K562 (cell line): ENCODE data around the gene ZNF585A. TPM values are rescaled to one million over a fixed set of nuclear protein-coding genes. Genes with fewer than 3 reads are reported as not detected.

Experiments used
- CREBBP ChIP-seq: IDR thresholded peaks from one replicate; pipeline ENCODE4 v1.6.1; 2012; ENCODE audit warnings: low read depth, mild to moderate bottlenecking, control low read depth, inconsistent platforms, low read length
- ILK ChIP-seq: fragments of 450-650 bp; IDR thresholded peaks from 2 replicates; pipeline ENCODE4 v1.6.1; 2016; ENCODE audit warnings: missing genetic modification characterization, low read depth, mild to moderate bottlenecking, missing compliant biosample characterization, moderate library complexity, borderline replicate concordance
- PCBP1 ChIP-seq: fragments of 200-400 bp; formaldehyde crosslinking; IDR thresholded peaks from 2 replicates; pipeline ENCODE4 v1.6.1; 2018; ENCODE audit warnings: mild to moderate bottlenecking, low read depth, low read length; ENCODE audit not compliant: poor library complexity, severe bottlenecking
- PHB ChIP-seq: fragments of 250-450 bp; sonication (Bioruptor Pico); IDR thresholded peaks from 2 replicates; pipeline ENCODE4 v1.5.0; 2021
- RBM14 ChIP-seq: fragments of 200-400 bp; formaldehyde crosslinking; IDR thresholded peaks from 2 replicates; pipeline ENCODE4 v1.6.1; 2018; ENCODE audit warnings: low read depth, mild to moderate bottlenecking, low read length, moderate library complexity, borderline replicate concordance; ENCODE audit not compliant: insufficient read depth
- ZNF217 ChIP-seq: sonication (generic); formaldehyde crosslinking; IDR thresholded peaks from 2 replicates; pipeline ENCODE4 v1.8.0; 2022; ENCODE audit warnings: mild to moderate bottlenecking, missing genetic modification reagents
- polyA plus RNA-seq, 8 experiments: library from polyadenylated mRNA; depleted of rRNA in 4 of 8; stranded (reverse) in 5 of 8; unstranded in 3 of 8; fragments of >200 nt; fragmentation: Nextera tagmentation in 2 of 8; fragmentation: Illumina TruSeq in 1 of 8; extraction: Ambion mirVana in 2 of 8; extraction: Trizol in 1 of 8; gene quantifications; 2 replicates each; pipeline versions ENCODE4 v1.2.1 to v1.2.3, GENCODE V29; 2011 to 2014; ENCODE audit warnings: inconsistent platforms in 1 of 8, missing spikeins in 1 of 8
- total RNA-seq, 7 experiments: library from RNA; depleted of rRNA in 6 of 7; stranded (reverse); fragments of >200 nt in 6 of 7; fragmentation: Illumina TruSeq in 2 of 7; extraction: Trizol in 2 of 7; gene quantifications; 2 replicates each; pipeline versions ENCODE4 v1.2.1 to v1.2.3, GENCODE V29; 2011 to 2021; ENCODE audit warnings: low replicate concordance in 1 of 7
- TF ChIP-seq, protein P1 (sequence below): fragments of 150-350 bp; IDR thresholded peaks from 2 replicates; pipeline ENCODE4 v1.6.1; 2014; ENCODE audit warnings: low read depth, mild to moderate bottlenecking, low read length, borderline replicate concordance
- TF ChIP-seq, protein P2 (sequence below): fragments of 450-650 bp; IDR thresholded peaks from 2 replicates; pipeline ENCODE4 v1.6.1; 2017; ENCODE audit warnings: antibody characterized with exemption, mild to moderate bottlenecking
- TF ChIP-seq, protein P3 (sequence below): fragments of 450-650 bp; formaldehyde crosslinking; conservative IDR thresholded peaks from 2 replicates; pipeline ENCODE4 v1.4.0; 2022; ENCODE audit warnings: mild to moderate bottlenecking, missing genetic modification characterization

Gene ZNF585A
- total and polyA plus RNA-seq, 9 of the 15 experiments (the other 6 are each of a cell fraction or from before 2014, with no cell fraction given) = 5.6 to 31.0 (median 8.5) TPM

DNA sequence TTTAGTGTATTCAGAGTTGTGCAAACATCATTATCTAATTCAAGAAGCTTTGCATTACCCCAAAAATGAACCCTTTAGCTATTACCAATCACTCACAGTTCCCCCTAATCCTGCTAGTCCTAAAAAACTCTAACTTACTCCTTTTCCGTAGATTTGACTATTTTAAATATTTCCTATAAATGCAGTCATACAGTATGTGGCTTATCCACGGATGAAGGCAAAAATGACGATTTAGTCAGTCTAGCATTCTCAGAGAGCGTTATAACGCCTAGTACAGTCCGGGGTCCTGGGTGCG is 44.9 kb upstream of the ZNF585A start (continued):
- TF ChIP-seq, protein P1, sequence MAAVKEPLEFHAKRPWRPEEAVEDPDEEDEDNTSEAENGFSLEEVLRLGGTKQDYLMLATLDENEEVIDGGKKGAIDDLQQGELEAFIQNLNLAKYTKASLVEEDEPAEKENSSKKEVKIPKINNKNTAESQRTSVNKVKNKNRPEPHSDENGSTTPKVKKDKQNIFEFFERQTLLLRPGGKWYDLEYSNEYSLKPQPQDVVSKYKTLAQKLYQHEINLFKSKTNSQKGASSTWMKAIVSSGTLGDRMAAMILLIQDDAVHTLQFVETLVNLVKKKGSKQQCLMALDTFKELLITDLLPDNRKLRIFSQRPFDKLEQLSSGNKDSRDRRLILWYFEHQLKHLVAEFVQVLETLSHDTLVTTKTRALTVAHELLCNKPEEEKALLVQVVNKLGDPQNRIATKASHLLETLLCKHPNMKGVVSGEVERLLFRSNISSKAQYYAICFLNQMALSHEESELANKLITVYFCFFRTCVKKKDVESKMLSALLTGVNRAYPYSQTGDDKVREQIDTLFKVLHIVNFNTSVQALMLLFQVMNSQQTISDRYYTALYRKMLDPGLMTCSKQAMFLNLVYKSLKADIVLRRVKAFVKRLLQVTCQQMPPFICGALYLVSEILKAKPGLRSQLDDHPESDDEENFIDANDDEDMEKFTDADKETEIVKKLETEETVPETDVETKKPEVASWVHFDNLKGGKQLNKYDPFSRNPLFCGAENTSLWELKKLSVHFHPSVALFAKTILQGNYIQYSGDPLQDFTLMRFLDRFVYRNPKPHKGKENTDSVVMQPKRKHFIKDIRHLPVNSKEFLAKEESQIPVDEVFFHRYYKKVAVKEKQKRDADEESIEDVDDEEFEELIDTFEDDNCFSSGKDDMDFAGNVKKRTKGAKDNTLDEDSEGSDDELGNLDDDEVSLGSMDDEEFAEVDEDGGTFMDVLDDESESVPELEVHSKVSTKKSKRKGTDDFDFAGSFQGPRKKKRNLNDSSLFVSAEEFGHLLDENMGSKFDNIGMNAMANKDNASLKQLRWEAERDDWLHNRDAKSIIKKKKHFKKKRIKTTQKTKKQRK = no peak
- TF ChIP-seq, protein P2, sequence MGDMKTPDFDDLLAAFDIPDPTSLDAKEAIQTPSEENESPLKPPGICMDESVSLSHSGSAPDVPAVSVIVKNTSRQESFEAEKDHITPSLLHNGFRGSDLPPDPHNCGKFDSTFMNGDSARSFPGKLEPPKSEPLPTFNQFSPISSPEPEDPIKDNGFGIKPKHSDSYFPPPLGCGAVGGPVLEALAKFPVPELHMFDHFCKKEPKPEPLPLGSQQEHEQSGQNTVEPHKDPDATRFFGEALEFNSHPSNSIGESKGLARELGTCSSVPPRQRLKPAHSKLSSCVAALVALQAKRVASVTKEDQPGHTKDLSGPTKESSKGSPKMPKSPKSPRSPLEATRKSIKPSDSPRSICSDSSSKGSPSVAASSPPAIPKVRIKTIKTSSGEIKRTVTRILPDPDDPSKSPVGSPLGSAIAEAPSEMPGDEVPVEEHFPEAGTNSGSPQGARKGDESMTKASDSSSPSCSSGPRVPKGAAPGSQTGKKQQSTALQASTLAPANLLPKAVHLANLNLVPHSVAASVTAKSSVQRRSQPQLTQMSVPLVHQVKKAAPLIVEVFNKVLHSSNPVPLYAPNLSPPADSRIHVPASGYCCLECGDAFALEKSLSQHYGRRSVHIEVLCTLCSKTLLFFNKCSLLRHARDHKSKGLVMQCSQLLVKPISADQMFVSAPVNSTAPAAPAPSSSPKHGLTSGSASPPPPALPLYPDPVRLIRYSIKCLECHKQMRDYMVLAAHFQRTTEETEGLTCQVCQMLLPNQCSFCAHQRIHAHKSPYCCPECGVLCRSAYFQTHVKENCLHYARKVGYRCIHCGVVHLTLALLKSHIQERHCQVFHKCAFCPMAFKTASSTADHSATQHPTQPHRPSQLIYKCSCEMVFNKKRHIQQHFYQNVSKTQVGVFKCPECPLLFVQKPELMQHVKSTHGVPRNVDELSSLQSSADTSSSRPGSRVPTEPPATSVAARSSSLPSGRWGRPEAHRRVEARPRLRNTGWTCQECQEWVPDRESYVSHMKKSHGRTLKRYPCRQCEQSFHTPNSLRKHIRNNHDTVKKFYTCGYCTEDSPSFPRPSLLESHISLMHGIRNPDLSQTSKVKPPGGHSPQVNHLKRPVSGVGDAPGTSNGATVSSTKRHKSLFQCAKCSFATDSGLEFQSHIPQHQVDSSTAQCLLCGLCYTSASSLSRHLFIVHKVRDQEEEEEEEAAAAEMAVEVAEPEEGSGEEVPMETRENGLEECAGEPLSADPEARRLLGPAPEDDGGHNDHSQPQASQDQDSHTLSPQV = no peak
- no peak for TF ChIP-seq ILK (tag)
- TF ChIP-seq RBM14 = no peak
- TF ChIP-seq PCBP1 = no peak
- no peak for TF ChIP-seq PHB (CRISPR knock-in tag)
- TF ChIP-seq, protein P3, sequence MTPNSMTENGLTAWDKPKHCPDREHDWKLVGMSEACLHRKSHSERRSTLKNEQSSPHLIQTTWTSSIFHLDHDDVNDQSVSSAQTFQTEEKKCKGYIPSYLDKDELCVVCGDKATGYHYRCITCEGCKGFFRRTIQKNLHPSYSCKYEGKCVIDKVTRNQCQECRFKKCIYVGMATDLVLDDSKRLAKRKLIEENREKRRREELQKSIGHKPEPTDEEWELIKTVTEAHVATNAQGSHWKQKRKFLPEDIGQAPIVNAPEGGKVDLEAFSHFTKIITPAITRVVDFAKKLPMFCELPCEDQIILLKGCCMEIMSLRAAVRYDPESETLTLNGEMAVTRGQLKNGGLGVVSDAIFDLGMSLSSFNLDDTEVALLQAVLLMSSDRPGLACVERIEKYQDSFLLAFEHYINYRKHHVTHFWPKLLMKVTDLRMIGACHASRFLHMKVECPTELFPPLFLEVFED = no peak
- no peak for TF ChIP-seq ZNF217 (CRISPR knock-in tag)
- peak; percentile 63 for TF ChIP-seq CREBBP
